ENCODE results near the gene AEBP1. TPM values are rescaled to one million over a fixed set of nuclear protein-coding genes. Genes with fewer than 3 reads are reported as not detected.

Gene AEBP1
- total RNA-seq, 1 experiment from 2014 or later = 50.8 TPM

- TF ChIP-seq, protein P1, sequence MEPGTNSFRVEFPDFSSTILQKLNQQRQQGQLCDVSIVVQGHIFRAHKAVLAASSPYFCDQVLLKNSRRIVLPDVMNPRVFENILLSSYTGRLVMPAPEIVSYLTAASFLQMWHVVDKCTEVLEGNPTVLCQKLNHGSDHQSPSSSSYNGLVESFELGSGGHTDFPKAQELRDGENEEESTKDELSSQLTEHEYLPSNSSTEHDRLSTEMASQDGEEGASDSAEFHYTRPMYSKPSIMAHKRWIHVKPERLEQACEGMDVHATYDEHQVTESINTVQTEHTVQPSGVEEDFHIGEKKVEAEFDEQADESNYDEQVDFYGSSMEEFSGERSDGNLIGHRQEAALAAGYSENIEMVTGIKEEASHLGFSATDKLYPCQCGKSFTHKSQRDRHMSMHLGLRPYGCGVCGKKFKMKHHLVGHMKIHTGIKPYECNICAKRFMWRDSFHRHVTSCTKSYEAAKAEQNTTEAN (CRISPR knock-in tag; IDR thresholded peaks at IDR 0.05) = no peak
- TF ChIP-seq KAT7 (CRISPR knock-in tag; IDR thresholded peaks at IDR 0.05; ENCODE audit: borderline replicate concordance) (no peak), AR (CRISPR knock-in tag; IDR thresholded peaks at IDR 0.05) (no peak), CBFB (CRISPR knock-in tag; IDR thresholded peaks at IDR 0.05; ENCODE audit: low read depth) (0 out of 2 replicates have a peak, but pooled peaks have one; percentile 39), TP53 (CRISPR knock-in tag; IDR thresholded peaks at IDR 0.05) (no peak), ESRRA (CRISPR knock-in tag; IDR thresholded peaks at IDR 0.05; ENCODE audit: borderline replicate concordance) (no peak), ZNF219 (CRISPR knock-in tag; IDR thresholded peaks at IDR 0.05; ENCODE audit: borderline replicate concordance) (no peak), GABPB1 (CRISPR knock-in tag; IDR thresholded peaks at IDR 0.05) (no peak)
- TF ChIP-seq, protein P2, sequence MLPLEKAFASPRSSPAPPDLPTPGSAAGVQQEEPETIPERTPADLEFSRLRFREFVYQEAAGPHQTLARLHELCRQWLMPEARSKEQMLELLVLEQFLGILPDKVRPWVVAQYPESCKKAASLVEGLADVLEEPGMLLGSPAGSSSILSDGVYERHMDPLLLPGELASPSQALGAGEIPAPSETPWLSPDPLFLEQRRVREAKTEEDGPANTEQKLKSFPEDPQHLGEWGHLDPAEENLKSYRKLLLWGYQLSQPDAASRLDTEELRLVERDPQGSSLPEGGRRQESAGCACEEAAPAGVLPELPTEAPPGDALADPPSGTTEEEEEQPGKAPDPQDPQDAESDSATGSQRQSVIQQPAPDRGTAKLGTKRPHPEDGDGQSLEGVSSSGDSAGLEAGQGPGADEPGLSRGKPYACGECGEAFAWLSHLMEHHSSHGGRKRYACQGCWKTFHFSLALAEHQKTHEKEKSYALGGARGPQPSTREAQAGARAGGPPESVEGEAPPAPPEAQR (CRISPR knock-in tag; IDR thresholded peaks at IDR 0.05) = no peak
- TF ChIP-seq, protein P3, sequence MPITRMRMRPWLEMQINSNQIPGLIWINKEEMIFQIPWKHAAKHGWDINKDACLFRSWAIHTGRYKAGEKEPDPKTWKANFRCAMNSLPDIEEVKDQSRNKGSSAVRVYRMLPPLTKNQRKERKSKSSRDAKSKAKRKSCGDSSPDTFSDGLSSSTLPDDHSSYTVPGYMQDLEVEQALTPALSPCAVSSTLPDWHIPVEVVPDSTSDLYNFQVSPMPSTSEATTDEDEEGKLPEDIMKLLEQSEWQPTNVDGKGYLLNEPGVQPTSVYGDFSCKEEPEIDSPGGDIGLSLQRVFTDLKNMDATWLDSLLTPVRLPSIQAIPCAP (CRISPR knock-in tag; IDR thresholded peaks at IDR 0.05) = no peak
Observed at GRCh38 chr7:44063894-44064651, 40.1 kb upstream of the AEBP1 start (continued).

- Mint-ChIP-seq H3K9me3 (no peaks in the 10 kb centered on the region), H3K27ac (no peak overlapping the region), H3K4me1 (peaks cover 32% of the 10 kb centered on the region), H3K36me3 (peaks cover 8% of the 10 kb centered on the region), H3K4me3 (peak overlapping the region; percentile 61), H3K27me3 (ENCODE audit: low read depth) (peaks cover 33% of the 10 kb centered on the region)
- POLR2A ChIA-PET = interaction anchor here (0.9 to 1.7 kb wide), 2 partner anchors 23 to 59 kb away, joined by 3 to 4 read pairs; no protein-coding TSS in a partner anchor
- no peak for DNase-seq (ENCODE audit: low spot score)
- no peak for ATAC-seq
- CTCF ChIA-PET = interaction anchor here (0.6 to 2.6 kb wide), 10 partner anchors 8 to 413 kb away, joined by 3 to 15 read pairs (median 6); partner anchors contain the start of genes AEBP1 and DBNL
- TF ChIP-seq FOXP1 (CRISPR knock-in tag; IDR thresholded peaks at IDR 0.05; ENCODE audit: borderline replicate concordance) (0 out of 2 replicates have a peak, but pooled peaks have one; percentile 28), JUN (CRISPR knock-in tag; IDR thresholded peaks at IDR 0.05) (no peak), AR (CRISPR knock-in tag; IDR thresholded peaks at IDR 0.05) (peak; percentile 48; the same call in 1 of the 2 replicates), ZNF219 (CRISPR knock-in tag; IDR thresholded peaks at IDR 0.05; ENCODE audit: borderline replicate concordance) (no peak), ZNF121 (CRISPR knock-in tag; IDR thresholded peaks at IDR 0.05) (no peak), ZNF317 (CRISPR knock-in tag; IDR thresholded peaks at IDR 0.05; ENCODE audit: borderline replicate concordance, low read depth) (no peak), RELA (CRISPR knock-in tag; IDR thresholded peaks at IDR 0.05; ENCODE audit: borderline replicate concordance) (0 out of 2 replicates have a peak, but pooled peaks have one; percentile 20), E2F4 (CRISPR knock-in tag; IDR thresholded peaks at IDR 0.05; ENCODE audit: borderline replicate concordance, low read depth) (no peak)
- TF ChIP-seq, protein P4, sequence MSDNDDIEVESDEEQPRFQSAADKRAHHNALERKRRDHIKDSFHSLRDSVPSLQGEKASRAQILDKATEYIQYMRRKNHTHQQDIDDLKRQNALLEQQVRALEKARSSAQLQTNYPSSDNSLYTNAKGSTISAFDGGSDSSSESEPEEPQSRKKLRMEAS (CRISPR knock-in tag; IDR thresholded peaks at IDR 0.05) = 0 out of 2 replicates have a peak, but pooled peaks have one; percentile 38
- TF ChIP-seq, protein P5, sequence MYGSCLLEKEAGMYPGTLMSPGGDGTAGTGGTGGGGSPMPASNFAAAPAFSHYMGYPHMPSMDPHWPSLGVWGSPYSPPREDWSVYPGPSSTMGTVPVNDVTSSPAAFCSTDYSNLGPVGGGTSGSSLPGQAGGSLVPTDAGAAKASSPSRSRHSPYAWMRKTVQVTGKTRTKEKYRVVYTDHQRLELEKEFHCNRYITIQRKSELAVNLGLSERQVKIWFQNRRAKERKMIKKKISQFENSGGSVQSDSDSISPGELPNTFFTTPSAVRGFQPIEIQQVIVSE (CRISPR knock-in tag; IDR thresholded peaks at IDR 0.05; ENCODE audit: borderline replicate concordance) = no peak
- TF ChIP-seq, protein P6, sequence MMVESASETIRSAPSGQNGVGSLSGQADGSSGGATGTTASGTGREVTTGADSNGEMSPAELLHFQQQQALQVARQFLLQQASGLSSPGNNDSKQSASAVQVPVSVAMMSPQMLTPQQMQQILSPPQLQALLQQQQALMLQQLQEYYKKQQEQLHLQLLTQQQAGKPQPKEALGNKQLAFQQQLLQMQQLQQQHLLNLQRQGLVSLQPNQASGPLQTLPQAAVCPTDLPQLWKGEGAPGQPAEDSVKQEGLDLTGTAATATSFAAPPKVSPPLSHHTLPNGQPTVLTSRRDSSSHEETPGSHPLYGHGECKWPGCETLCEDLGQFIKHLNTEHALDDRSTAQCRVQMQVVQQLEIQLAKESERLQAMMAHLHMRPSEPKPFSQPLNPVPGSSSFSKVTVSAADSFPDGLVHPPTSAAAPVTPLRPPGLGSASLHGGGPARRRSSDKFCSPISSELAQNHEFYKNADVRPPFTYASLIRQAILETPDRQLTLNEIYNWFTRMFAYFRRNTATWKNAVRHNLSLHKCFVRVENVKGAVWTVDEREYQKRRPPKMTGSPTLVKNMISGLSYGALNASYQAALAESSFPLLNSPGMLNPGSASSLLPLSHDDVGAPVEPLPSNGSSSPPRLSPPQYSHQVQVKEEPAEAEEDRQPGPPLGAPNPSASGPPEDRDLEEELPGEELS (CRISPR knock-in tag; IDR thresholded peaks at IDR 0.05) = no peak
Observed at GRCh38 chr7:44064791-44065430, 39.2 kb upstream of the AEBP1 start.

All from WTC11 (cell line).